Activated T-helper 9 cell treated with anti-CD3 and anti-CD28 coated beads, Interleukin-2, amount 50 U/mL, for 16 hours (primary cell): ENCODE measurements around the gene GNG13.
"Not testable (repeated sequence)": the region's sequence is repeated elsewhere in the genome, so short reads cannot be mapped to it uniquely, and the experiment has no call there.

Experiments used
- DNase-seq: peaks from one replicate; pipeline ENCODE4 v3.0.0-alpha.2; 2020; ENCODE audit warnings: low read depth

Gene GNG13

DNA sequence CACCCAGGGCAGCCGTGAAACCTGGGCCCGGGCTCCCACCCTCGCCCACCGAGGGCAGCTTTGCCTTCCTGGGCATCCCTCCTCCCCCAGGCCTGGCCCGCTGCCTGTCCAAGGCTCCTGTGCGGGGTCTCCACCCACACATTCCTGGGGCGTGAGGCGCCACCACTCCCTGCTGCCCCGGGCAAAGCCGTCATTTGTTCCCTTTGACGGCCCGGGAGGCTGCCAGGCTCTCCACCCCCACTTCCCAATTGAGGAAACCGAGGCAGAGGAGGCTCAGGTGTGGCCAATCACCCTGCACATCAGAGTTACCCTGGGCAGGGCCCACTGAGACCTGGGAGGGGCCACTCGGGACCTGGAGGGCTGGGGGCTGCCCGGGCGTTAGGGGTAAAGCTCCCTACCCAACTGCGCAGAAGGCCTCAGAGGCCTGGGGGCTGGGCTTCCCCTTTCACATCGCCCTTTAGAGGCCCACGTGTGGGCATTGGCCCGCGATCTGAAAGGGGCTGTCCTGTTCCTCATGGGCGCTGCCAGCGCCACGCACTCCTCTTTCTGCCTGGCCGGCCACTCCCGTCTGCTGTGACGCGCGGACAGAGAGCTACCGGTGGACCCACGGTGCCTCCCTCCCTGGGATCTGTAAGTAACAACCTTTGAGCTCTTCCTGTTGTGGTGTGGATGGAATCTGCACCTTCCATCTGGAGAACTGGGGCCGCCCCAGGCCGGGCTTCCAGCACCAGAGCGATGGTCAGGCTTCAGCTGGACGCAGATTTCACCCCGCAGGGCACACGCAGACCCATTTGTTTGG is 39.8 kb downstream of the GNG13 start, which contains the start of gene MSLN:
Gene MSLN (plus strand): TSS at position 190 of the 799 bp plus-strand sequence. CDS start 1,947 bp downstream, outside the sequence.
- DNase-seq = no peak

- no peak for DNase-seq
Observed at GRCh38 chr16:760065-760464, 40.5 kb downstream of the GNG13 start.

DNA sequence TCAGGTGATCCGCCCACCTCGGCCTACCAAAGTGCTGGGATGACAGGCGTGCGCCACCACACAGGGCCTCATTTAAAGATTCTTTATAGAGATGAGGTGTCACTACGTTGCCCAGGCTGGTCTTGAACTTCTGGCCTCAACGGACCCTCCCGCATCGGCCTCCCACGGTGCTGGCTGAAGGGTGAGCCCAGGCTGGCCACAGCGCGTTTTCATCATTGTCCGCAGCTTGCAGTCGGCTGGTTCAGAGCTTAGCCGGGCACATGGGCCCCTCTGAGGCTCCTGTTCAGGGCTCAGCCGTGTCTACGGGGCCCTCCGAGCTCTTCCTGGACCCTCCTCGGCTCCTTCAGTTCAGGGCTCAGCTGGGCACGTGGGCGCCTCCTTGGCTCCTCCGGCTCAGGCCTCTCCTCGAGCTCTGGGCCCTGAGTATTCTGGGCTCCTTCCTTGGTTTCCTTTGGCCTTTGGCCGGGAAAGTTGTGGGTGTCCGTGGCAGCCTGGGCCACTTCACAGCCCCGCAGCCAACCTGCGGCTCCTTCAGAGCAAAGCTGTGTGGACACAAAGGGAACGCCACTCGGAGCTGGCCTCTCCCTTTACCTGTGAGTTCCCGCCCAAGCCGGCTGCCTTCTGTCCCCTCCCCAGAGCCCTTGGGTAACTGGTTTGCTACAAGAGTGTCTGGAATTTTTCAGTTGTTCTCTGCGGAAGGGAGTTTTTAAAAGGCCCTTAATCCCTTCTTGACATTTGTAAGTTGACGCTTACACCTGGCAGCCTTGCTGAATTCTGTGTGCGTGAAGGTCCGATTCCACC is 41.2 kb downstream of the GNG13 start:
- no peak for DNase-seq

- DNase-seq = no peak
Observed at GRCh38 chr16:756428-756827, 44.1 kb downstream of the GNG13 start.

DNA sequence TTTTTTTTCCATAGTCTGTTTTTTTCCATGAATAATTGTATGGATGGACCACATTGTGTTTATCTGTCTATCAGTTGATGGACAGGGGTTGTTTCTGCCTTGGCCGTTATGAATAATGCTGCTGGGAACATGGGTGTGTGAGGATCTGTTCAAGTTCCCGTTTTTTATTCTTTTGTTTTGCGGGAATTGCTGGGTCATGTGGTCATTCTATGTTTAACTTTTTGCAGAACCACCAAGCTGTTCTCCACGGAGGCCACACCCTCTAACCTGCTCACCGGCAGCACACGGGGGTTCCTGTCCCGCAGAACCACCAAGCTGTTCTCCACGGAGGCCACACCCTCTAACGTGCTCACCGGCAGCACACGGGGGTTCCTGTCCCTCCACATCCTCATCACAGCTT is 45.9 kb downstream of the GNG13 start:
- DNase-seq = no peak

GRCh38 chr16:754121-754607 is 46.4 kb downstream of the GNG13 start:
- not testable (repeated sequence) for DNase-seq

- DNase-seq = no peak
Observed at GRCh38 chr16:752007-752312, 48.6 kb downstream of the GNG13 start.

DNA sequence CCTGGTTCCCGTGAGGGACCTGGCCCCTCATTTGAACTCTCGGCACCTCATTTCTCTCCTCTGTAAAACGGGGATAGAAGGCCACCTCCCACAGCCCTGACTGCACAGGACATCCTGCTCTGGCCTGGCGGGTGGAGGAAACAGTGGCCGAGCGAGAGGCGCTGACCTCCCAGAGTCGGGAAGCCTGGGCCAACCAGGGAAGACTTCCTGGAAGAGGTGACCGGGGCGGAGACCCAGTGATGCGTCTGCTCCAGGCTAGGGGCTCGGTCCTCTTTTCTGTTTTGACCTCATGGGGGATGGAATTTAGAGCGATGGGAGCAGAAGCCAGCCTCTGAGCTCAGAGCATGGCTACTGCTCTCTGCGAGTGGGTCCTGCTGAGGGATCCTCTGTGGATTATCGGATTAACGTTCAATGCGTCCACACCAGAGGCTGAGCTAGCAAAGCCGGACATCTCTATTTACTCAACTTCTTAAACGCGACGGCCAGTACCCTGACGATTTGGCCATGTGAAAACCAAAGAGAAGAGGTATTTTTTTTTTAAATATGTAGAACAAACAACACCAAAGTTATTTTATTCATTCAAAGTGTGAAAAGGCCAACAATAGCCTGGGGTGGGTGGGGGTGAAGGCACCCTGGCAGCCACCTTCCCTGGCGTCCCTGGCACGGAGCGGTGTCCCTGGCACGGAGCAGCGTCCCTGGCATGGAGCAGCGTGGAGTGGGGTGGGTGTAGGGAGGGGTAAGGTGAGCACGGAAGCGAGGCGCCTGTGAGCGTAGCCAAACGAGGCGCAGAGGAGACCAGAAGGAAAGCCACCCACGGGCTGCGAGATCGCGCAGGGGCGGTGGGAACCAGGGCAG is 49.2 kb downstream of the GNG13 start:
- DNase-seq = no peak

- no peak for DNase-seq
Observed at GRCh38 chr16:750485-750884, 50.0 kb downstream of the GNG13 start.

DNA sequence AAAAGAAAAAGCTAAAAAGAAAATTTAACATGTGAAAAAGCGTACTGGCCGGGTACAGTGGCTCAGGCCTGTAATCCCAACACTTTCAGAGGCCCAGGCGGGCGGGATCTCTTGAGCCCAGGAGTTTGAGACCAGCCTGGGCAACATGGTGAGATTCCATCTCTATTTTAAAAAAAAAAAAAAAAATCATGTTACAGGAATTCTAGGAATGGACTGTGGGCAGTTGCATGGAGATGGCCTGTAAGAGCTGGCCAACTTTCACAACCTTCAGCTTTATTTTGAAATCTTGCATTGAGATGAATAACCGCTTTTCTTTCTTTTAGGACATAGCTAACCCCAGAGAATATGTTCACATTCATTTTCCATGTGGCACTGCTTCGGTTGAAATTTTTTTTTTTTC is 51.5 kb downstream of the GNG13 start:
- no peak for DNase-seq
